GM12892 (cell line): ENCODE measurements around the gene OR13H1.

ENCODE experiments used
- POLR2AphosphoS5 ChIP-seq: IDR thresholded peaks from 2 replicates; pipeline ENCODE4 v1.6.1; 2011; ENCODE audit warnings: low read depth, low read length, control low read depth
- TAF1 ChIP-seq: IDR thresholded peaks from 2 replicates; pipeline ENCODE4 v1.6.1; 2011; ENCODE audit warnings: low read depth, mild to moderate bottlenecking, control low read depth, low read length, borderline replicate concordance

DNA sequence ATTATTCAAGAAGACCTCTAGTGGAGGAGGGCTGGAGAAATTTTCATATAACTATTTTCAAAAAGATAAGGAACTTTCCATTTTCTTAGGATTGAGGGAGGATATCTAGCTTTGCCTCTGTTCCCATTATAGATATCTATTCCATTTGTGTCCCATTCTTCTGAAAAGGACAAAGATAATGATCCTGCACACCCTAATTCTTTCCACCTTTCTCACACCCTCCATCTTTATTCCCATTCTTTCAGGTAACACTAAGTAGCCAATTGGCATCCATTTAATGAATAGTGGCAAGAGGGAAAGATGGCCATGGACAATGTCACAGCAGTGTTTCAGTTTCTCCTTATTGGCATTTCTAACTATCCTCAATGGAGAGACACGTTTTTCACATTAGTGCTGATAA lies at the start of gene OR13H1:
- TF ChIP-seq POLR2AphosphoS5: no peak
- TF ChIP-seq TAF1: no peak
